ENCODE measurements around the gene PCNX2.

GRCh38 chr1:233208687-233209086 is 86.8 kb downstream of the PCNX2 start:
- TF ChIP-seq CTCF (conservative IDR thresholded peaks at IDR 0.05; ENCODE audit: low read depth in 2 of 2) (no peak), POLR2AphosphoS5 (IDR thresholded peaks at IDR 0.05; ENCODE audit: low read depth) (no peak), CREB1 (CRISPR knock-in tag; IDR thresholded peaks at IDR 0.05; ENCODE audit: low read depth) (no peak), EZH2phosphoT487 (IDR thresholded peaks at IDR 0.05; ENCODE audit: unreplicated experiment) (no peak), REST (IDR thresholded peaks at IDR 0.05; ENCODE audit: unreplicated experiment) (no peak), STAT1 (IDR thresholded peaks at IDR 0.05; ENCODE audit: unreplicated experiment) (no peak), EZH2 (IDR thresholded peaks at IDR 0.05; ENCODE audit: low read depth, unreplicated experiment) (no peak), ZNF114 (CRISPR knock-in tag; IDR thresholded peaks at IDR 0.05) (no peak)
